HG02798 (cell line): ENCODE measurements around the gene CLASP1.
"Not testable (repeated sequence)": the region's sequence is repeated elsewhere in the genome, so short reads cannot be mapped to it uniquely, and the experiment has no call there.

Experiments used
- ATAC-seq: cut with Tn5 transposase; IDR thresholded peaks from one replicate; pipeline ENCODE4 v1.9.1; 2021; ENCODE audit warnings: mild to moderate bottlenecking; ENCODE audit not compliant: unreplicated experiment, poor library complexity

The CLASP1 gene

GRCh38 chr2:121342751-121343150 is 306.5 kb downstream of the CLASP1 start:
- ATAC-seq: no peak

GRCh38 chr2:121340926-121341325 is 308.3 kb downstream of the CLASP1 start:
- ATAC-seq: no peak

- ATAC-seq: no peak
Observed at GRCh38 chr2:121338281-121338680, 311.0 kb downstream of the CLASP1 start.

- no peak for ATAC-seq
Observed at GRCh38 chr2:121336528-121337294, 312.6 kb downstream of the CLASP1 start.

- ATAC-seq: no peak
Observed at GRCh38 chr2:121335294-121336290, 313.7 kb downstream of the CLASP1 start.

- ATAC-seq: no peak
Observed at GRCh38 chr2:121334581-121335293, 314.5 kb downstream of the CLASP1 start.

GRCh38 chr2:121333834-121334558 is 315.3 kb downstream of the CLASP1 start:
- ATAC-seq: peak; percentile 85

- ATAC-seq: no peak
Observed at GRCh38 chr2:121333231-121333630, 316.0 kb downstream of the CLASP1 start.

- ATAC-seq: not testable (repeated sequence)
Observed at GRCh38 chr2:121331324-121331723, 317.9 kb downstream of the CLASP1 start.

GRCh38 chr2:121330921-121331320 is 318.3 kb downstream of the CLASP1 start:
- ATAC-seq: no peak

GRCh38 chr2:121329786-121330185 is 319.5 kb downstream of the CLASP1 start:
- ATAC-seq: no peak

GRCh38 chr2:121326628-121327027 is 322.6 kb downstream of the CLASP1 start:
- no peak for ATAC-seq

- no peak for ATAC-seq
Observed at GRCh38 chr2:121324601-121325000, 324.7 kb downstream of the CLASP1 start.

GRCh38 chr2:121321476-121321875 is 327.8 kb downstream of the CLASP1 start:
- ATAC-seq: no peak

- ATAC-seq: no peak
Observed at GRCh38 chr2:121319941-121320340, 329.3 kb downstream of the CLASP1 start.

- no peak for ATAC-seq
Observed at GRCh38 chr2:121316986-121317385, 332.3 kb downstream of the CLASP1 start.

- ATAC-seq: not testable (repeated sequence)
Observed at GRCh38 chr2:121313701-121314100, 335.6 kb downstream of the CLASP1 start.

- no peak for ATAC-seq
Observed at GRCh38 chr2:121309801-121310200, 339.5 kb downstream of the CLASP1 start.

- ATAC-seq: no peak
Observed at GRCh38 chr2:121309323-121309722, 339.9 kb downstream of the CLASP1 start.

GRCh38 chr2:121307048-121307447 is 342.2 kb downstream of the CLASP1 start:
- no peak for ATAC-seq
